GM12865 (cell line): ENCODE data around the gene FAM241A.
"Not testable (repeated sequence)": the region's sequence is repeated elsewhere in the genome, so short reads cannot be mapped to it uniquely, and the experiment has no call there.

Experiments used
- DNase-seq: peaks from one replicate; pipeline ENCODE4 v3.0.0; 2010; ENCODE audit warnings: low read depth
- H3K4me3 ChIP-seq: 2 replicates; pipeline ENCODE4 v1.5.1; 2011; ENCODE audit warnings: mild to moderate bottlenecking, low read depth, low read length, control low read depth
- TF ChIP-seq, protein P1 (sequence below): IDR thresholded peaks from 2 replicates; pipeline ENCODE4 v1.5.1; 2011; ENCODE audit warnings: low read length, control low read depth, low read depth, inconsistent platforms; ENCODE audit not compliant: insufficient read depth; ENCODE audit errors: missing control alignments

Gene FAM241A

DNA sequence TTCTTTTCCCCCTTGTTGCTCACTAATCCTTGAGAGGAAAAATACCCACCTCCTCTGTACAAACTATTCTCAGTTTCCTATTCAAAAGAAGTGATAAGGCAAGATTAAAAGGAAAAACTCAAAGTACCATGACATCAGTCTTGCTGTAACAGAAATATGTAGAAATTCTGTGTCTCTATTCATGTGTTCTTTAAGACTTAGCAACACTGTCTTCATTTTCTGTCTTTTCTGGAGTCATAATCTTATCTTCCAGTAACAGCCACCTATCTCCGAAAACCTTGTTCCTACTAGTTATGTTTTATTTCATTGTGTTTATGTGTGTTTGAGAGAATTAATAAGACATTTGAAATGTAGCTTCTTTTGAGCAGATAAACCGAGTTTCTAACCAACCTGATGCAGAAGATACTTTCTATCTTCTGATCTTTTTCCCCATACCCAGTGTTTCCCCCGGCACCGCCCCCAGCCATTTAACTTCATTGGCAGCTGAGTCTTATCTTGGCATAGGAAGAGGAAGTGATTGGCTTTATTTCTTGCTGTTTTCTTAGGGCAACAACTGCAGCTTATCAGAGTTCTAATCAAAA, 8.0 kb downstream of the FAM241A start:
- DNase-seq, result no peak
- TF ChIP-seq, protein P1, sequence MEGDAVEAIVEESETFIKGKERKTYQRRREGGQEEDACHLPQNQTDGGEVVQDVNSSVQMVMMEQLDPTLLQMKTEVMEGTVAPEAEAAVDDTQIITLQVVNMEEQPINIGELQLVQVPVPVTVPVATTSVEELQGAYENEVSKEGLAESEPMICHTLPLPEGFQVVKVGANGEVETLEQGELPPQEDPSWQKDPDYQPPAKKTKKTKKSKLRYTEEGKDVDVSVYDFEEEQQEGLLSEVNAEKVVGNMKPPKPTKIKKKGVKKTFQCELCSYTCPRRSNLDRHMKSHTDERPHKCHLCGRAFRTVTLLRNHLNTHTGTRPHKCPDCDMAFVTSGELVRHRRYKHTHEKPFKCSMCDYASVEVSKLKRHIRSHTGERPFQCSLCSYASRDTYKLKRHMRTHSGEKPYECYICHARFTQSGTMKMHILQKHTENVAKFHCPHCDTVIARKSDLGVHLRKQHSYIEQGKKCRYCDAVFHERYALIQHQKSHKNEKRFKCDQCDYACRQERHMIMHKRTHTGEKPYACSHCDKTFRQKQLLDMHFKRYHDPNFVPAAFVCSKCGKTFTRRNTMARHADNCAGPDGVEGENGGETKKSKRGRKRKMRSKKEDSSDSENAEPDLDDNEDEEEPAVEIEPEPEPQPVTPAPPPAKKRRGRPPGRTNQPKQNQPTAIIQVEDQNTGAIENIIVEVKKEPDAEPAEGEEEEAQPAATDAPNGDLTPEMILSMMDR, result no peak
- H3K4me3 ChIP-seq, result no peak overlapping the region

DNA sequence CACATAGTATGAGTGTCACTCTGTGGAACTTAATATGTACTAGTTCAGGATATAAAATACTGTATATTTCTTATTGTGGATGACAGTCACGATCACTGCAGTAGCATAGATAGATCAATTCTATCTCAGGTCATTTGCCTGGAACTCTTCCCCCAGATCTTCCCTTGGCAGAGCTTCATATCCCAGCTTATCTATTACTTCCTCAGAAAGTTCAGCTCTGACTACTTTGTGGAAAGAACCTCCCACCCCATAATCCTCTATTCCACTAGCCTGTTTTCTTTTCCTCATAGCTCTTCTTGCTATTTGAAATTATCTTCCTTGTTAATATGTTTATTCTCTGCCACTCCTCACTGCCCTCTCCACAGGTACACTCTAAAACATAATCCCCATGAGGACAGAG, 10.9 kb downstream of the FAM241A start:
- TF ChIP-seq, protein P1, result no peak
- DNase-seq, result no peak
- H3K4me3 ChIP-seq, result no peak overlapping the region

DNA sequence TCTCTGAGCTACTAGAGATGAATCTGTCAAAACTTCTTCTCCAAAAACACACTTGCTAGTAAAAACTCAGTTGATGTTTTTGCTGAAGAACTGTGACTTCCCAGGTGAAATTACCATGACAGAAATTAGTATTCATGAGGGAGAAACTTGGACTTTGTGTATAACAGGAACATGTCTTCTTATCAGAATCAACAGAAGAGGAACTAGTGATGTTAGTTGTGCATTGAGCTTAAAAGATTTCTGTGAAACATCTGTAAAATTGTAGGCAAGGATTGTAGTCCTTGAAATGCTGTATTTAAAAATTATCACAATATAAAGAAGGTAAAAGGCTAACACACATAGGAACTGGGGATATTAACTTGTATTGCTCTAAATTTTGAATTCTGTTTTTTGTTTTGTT, 11.3 kb downstream of the FAM241A start:
- TF ChIP-seq, protein P1, result no peak
- no peak for DNase-seq
- H3K4me3 ChIP-seq, result no peak overlapping the region

DNA sequence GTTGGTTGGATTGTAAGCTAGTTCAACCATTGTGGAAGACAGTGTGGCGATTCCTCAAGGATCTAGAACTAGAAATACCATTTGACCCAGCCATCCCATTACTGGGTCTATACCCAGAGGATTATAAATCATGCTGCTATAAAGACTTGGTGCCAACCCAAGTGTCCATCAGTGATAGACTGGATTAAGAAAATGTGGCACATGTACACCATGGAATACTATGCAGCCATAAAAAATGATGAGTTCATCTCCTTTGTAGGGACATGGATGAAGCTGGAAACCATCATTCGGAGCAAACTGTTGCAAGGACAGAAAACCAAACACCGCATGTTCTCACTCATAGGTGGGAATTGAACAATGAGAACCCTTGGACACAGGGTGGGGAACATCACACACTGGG, 18.5 kb downstream of the FAM241A start:
- DNase-seq, H3K4me3 ChIP-seq: not testable (repeated sequence)

DNA sequence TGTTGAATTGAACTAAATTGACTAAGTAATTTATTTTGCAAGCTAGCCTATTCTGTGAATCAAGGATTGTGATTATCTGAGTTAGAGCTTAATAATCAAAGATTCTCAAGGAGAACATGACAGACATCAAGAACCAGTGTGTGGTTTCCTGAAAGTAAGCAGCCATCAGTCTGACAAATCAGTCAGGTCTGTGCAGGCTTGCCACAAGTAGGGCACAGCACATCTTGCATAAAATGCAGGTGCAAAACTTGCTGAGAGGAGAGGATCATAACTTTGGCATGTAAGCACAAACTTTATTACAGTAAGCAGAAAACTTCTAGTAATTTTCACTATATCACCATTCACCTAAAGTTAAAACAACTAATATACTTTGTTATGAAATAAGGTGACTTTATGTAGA, 22.5 kb downstream of the FAM241A start:
- no peak overlapping the region for H3K4me3 ChIP-seq
- DNase-seq, result peak; percentile 28
- TF ChIP-seq, protein P1, result no peak

DNA sequence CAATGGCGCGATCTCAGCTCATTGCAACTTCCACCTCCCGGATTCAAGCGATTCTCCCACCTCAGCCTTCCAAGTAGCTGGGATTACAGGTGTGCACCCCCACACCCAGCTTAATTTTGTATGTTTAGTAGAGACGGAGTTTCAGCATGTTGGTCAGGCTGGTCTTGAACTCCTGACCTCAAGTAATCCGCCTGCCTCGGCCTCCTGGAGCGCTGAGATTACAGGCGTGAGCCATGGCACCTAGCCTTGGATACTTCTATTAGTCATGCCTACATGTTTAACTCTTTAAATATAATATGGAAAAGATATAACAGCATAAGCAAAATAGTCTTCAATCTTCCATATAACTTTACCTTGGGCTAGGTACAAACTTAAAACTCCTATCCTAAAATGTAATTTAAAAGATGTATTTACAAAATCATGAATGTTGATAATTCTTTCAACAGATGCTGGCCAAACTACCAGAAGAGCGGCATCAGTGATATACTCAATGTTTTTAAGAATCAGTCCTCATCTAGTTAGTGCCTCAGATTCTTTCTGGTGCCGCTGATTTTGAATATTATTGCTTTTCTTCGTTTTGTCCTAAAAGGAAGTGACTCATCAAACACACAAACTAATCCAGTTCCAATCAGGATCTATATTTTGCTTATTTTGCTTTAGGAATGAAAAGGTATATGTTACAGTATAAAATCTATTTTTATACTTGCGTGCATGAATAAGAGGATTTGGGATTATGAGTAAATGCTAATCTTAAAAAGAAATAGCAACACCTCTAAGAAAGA, 23.7 kb downstream of the FAM241A start:
- no peak for DNase-seq
- TF ChIP-seq, protein P1, result no peak
- H3K4me3 ChIP-seq, result no peak overlapping the region

DNA sequence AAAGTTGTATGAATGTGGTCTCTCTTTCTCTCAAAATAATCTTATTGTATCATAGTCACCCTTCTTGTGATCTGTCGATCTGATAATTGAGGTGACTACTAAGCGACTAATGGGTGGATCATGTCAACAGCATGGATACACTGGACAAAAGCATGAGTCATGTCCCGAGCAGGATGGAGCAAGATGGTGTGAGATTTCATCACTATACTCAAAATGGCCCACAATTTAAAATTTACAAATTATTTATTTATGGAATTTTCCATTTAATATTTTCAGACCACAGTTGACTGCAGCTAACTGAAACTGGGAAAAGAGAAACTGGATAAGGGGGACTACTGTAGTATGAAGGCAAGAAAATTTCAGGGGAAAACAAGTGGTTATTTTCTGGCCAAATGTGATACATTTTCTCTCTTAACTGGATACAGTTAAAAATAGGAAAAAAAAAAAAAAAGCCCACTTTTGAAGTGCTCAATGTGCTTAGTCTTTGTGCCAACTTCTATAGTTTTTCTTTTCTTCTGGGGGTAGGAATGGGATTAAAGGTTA, 25.3 kb downstream of the FAM241A start:
- DNase-seq, result no peak
- TF ChIP-seq, protein P1, result no peak
- H3K4me3 ChIP-seq, result no peak overlapping the region

DNA sequence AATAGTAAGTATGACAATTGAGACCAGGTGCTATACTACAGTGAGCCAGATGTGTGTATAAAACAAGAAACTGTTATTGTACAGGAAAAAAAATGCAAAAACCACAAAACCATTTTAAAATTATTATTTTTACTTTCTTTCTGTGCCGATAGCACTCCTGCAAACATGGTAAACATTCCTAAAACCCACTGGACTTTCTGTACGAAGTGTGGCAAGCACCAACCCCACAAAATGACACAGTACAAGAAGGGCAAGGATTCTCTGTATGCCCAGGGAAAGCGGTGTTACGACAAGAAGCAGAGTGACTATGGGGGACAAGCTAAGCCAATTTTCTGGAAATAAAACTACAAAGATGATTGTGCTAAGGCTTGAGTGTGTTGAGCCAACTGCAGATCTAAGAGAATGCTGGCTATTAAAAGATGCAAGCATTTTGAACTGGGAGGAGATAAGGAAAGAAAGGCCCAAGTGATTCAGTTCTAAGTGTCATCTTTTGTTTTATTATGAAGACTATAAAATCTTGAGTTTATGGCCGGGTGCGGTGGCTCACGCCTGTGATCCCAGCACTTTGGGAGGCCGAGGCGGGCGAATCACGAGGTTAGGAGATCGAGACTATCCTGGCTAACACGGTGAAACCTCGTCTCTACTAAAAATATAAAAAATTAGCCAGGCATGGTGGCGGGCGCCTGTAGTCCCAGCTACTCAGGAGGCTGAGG, 26.0 kb downstream of the FAM241A start:
- not testable (repeated sequence) for DNase-seq, H3K4me3 ChIP-seq
